K562 (cell line): Measurements from ENCODE around the gene ERAS. TPM values are rescaled to one million over a fixed set of nuclear protein-coding genes. Genes with fewer than 3 reads are reported as not detected.

Experiments used
- DACH1 ChIP-seq: fragments of 450-650 bp; IDR thresholded peaks from 2 replicates; pipeline ENCODE4 v1.6.1; 2018; ENCODE audit not compliant: partially characterized antibody
- DIDO1 ChIP-seq: fragments of 450-650 bp; IDR thresholded peaks from 2 replicates; pipeline ENCODE4 v1.6.1; 2016; ENCODE audit warnings: low read depth, missing biosample characterization, missing genetic modification characterization
- ELF4 ChIP-seq: fragments of 450-650 bp; formaldehyde crosslinking; IDR thresholded peaks from 2 replicates; pipeline ENCODE4 v1.4.0; 2022; ENCODE audit warnings: missing genetic modification characterization
- HIVEP1 ChIP-seq: fragments of 250-450 bp; sonication (Bioruptor Pico); IDR thresholded peaks from 2 replicates; pipeline ENCODE4 v1.4.0; 2020; ENCODE audit warnings: mild to moderate bottlenecking
- MECOM ChIP-seq: fragments of 250-450 bp; sonication (Bioruptor Pico); IDR thresholded peaks from 2 replicates; pipeline ENCODE4 v1.8.0; 2022; ENCODE audit warnings: inconsistent platforms
- MXI1 ChIP-seq: IDR thresholded peaks from 2 replicates; pipeline ENCODE4 v1.6.1; 2011; ENCODE audit warnings: low read depth, mild to moderate bottlenecking, improper control_type of control experiment, low read length
- NR2C2 ChIP-seq, 2 experiments: fragments of 200-800 bp in 1 of 2; sonication (Bioruptor generic) in 1 of 2; sonication (generic) in 1 of 2; formaldehyde crosslinking in 1 of 2; IDR thresholded peaks; 2 replicates each; pipeline versions ENCODE4 v1.6.1 to v1.8.0; 2016 to 2022; ENCODE audit warnings: mild to moderate bottlenecking in 1 of 2, missing compliant biosample characterization in 1 of 2, missing genetic modification characterization in 1 of 2, missing genetic modification reagents in 1 of 2
- PHF20 ChIP-seq: fragments of 450-650 bp; IDR thresholded peaks from 2 replicates; pipeline ENCODE4 v1.6.1; 2018; ENCODE audit not compliant: partially characterized antibody
- PTBP1 ChIP-seq: fragments of 200-400 bp; formaldehyde crosslinking; IDR thresholded peaks from 2 replicates; pipeline ENCODE4 v1.6.1; 2017; ENCODE audit warnings: low read depth, low read length
- STAT5B ChIP-seq: fragments of 250-450 bp; sonication (Bioruptor Pico); IDR thresholded peaks from 2 replicates; pipeline ENCODE4 v1.8.0; 2021; ENCODE audit warnings: mild to moderate bottlenecking, inconsistent platforms
- TAL1 ChIP-seq: fragments of 450-650 bp; IDR thresholded peaks from 2 replicates; pipeline ENCODE4 v1.6.1; 2016; ENCODE audit warnings: mild to moderate bottlenecking
- TFE3 ChIP-seq: fragments of 450-650 bp; formaldehyde crosslinking; IDR thresholded peaks from 2 replicates; pipeline ENCODE4 v1.4.0; 2020; ENCODE audit warnings: mild to moderate bottlenecking, mixed read lengths
- TRIM24 ChIP-seq, 2 experiments: fragments of 450-650 bp; IDR thresholded peaks; 2 replicates each; pipeline ENCODE4 v1.6.1; 2016
- ZNF12 ChIP-seq: sonication (generic); formaldehyde crosslinking; IDR thresholded peaks from 2 replicates; pipeline ENCODE4 v1.4.0; 2020; ENCODE audit warnings: mild to moderate bottlenecking, missing genetic modification reagents
- ZNF143 ChIP-seq: sonication (generic); formaldehyde crosslinking; IDR thresholded peaks from 2 replicates; pipeline ENCODE4 v1.9.0; 2022; ENCODE audit warnings: mild to moderate bottlenecking, missing genetic modification reagents
- ZNF165 ChIP-seq: fragments of 250-450 bp; sonication (Bioruptor Pico); IDR thresholded peaks from 2 replicates; pipeline ENCODE4 v1.4.0; 2020; ENCODE audit warnings: borderline replicate concordance
- ZNF583 ChIP-seq: fragments of 250-450 bp; sonication (Bioruptor Pico); IDR thresholded peaks from 2 replicates; pipeline ENCODE4 v1.4.0; 2020
- polyA plus RNA-seq, 8 experiments: library from polyadenylated mRNA; depleted of rRNA in 4 of 8; stranded (reverse) in 5 of 8; unstranded in 3 of 8; fragments of >200 nt; fragmentation: Nextera tagmentation in 2 of 8; fragmentation: Illumina TruSeq in 1 of 8; extraction: Ambion mirVana in 2 of 8; extraction: Trizol in 1 of 8; gene quantifications; 2 replicates each; pipeline versions ENCODE4 v1.2.1 to v1.2.3, GENCODE V29; 2011 to 2014; ENCODE audit warnings: inconsistent platforms in 1 of 8, missing spikeins in 1 of 8
- total RNA-seq, 7 experiments: library from RNA; depleted of rRNA in 6 of 7; stranded (reverse); fragments of >200 nt in 6 of 7; fragmentation: Illumina TruSeq in 2 of 7; extraction: Trizol in 2 of 7; gene quantifications; 2 replicates each; pipeline versions ENCODE4 v1.2.1 to v1.2.3, GENCODE V29; 2011 to 2021; ENCODE audit warnings: low replicate concordance in 1 of 7
- TF ChIP-seq, protein P1 (sequence below): fragments of 200-800 bp; sonication (Bioruptor generic); IDR thresholded peaks from 2 replicates; pipeline ENCODE4 v1.6.1; 2017; ENCODE audit warnings: missing genetic modification characterization, missing compliant biosample characterization
- TF ChIP-seq, protein P2 (sequence below), 2 experiments: fragments of 200-800 bp in 1 of 2; sonication (Bioruptor generic) in 1 of 2; sonication (generic) in 1 of 2; formaldehyde crosslinking in 1 of 2; IDR thresholded peaks in 1 of 2; conservative IDR thresholded peaks in 1 of 2; 2 replicates each; pipeline versions ENCODE4 v1.5.0 to v1.6.1; 2016 to 2020; ENCODE audit warnings: missing compliant biosample characterization in 1 of 2, missing genetic modification characterization in 1 of 2, missing genetic modification reagents in 1 of 2
- TF ChIP-seq, protein P3 (sequence below): fragments of 450-650 bp; formaldehyde crosslinking; IDR thresholded peaks from 2 replicates; pipeline ENCODE4 v1.4.0; 2020; ENCODE audit warnings: mild to moderate bottlenecking, moderate library complexity
- TF ChIP-seq, protein P4 (sequence below): sonication (generic); formaldehyde crosslinking; IDR thresholded peaks from 2 replicates; pipeline ENCODE4 v1.8.1; 2023; ENCODE audit warnings: mild to moderate bottlenecking, missing genetic modification reagents

The ERAS gene
- total and polyA plus RNA-seq, 9 of the 15 experiments (the other 6 are each of a cell fraction or from before 2014, with no cell fraction given) = 0.07 to 0.12 TPM; not detected in 7

DNA sequence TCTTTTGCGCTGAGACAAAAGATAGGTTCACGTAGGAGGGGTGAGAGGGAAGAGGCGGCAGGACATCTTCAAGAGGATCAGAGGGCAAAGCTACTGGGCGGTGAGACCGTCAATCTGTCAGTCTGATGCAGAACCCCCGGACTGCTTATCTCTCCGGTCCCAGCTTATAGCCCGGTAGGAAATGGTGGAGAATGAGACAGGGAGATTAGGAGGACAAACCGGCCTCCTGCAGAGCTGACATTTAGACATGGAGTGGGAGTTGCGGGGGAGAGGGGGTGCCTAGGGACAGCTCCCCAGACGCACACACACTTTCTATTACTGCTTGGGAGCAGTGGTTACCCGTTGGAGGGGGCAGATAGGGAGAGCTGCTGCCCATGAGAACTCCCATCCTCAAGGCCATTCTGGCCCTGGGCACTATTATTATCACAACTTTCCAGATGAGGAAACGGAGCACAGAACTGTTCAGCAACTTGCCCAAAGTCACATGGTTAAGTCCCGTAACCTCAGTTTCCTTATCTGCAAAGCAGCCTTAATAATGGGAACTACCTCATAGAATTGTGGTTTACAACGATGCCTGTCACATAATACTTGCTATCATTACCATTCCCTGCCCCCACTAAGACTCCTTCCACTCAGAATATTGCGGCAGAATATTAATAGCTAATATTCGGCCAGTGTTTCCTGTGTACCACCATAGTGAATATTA, 25.6 kb upstream of the ERAS start (continued):
- TF ChIP-seq ZNF143 (CRISPR knock-in tag) (no peak), PTBP1 (peak; percentile 35; the same call in 1 of the 2 replicates), ZNF12 (CRISPR knock-in tag) (no peak), DACH1 (peak; percentile 30), HIVEP1 (no peak), MECOM (peak; percentile 94), ZNF583 (CRISPR knock-in tag) (no peak), DIDO1 (tag) (no peak), NR2C2 (CRISPR knock-in tag; IDR thresholded peaks at IDR 0.05) (no peak), NR2C2 (tag; IDR thresholded peaks at IDR 0.05) (peak; percentile 77), ELF4 (CRISPR knock-in tag) (peak; percentile 44; the same call in 1 of the 2 replicates), STAT5B (no peak), TAL1 (peak; percentile 98), MXI1 (peak; percentile 63), TFE3 (CRISPR knock-in tag) (peak; percentile 54), ZNF165 (CRISPR knock-in tag) (no peak), TRIM24 (IDR thresholded peaks at IDR 0.05) (peak; percentile 90 to 94), PHF20 (no peak)
- TF ChIP-seq, protein P1, sequence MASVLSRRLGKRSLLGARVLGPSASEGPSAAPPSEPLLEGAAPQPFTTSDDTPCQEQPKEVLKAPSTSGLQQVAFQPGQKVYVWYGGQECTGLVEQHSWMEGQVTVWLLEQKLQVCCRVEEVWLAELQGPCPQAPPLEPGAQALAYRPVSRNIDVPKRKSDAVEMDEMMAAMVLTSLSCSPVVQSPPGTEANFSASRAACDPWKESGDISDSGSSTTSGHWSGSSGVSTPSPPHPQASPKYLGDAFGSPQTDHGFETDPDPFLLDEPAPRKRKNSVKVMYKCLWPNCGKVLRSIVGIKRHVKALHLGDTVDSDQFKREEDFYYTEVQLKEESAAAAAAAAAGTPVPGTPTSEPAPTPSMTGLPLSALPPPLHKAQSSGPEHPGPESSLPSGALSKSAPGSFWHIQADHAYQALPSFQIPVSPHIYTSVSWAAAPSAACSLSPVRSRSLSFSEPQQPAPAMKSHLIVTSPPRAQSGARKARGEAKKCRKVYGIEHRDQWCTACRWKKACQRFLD = peak; percentile 96
- TF ChIP-seq, protein P2, sequence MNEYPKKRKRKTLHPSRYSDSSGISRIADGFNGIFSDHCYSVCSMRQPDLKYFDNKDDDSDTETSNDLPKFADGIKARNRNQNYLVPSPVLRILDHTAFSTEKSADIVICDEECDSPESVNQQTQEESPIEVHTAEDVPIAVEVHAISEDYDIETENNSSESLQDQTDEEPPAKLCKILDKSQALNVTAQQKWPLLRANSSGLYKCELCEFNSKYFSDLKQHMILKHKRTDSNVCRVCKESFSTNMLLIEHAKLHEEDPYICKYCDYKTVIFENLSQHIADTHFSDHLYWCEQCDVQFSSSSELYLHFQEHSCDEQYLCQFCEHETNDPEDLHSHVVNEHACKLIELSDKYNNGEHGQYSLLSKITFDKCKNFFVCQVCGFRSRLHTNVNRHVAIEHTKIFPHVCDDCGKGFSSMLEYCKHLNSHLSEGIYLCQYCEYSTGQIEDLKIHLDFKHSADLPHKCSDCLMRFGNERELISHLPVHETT (CRISPR knock-in tag; conservative IDR thresholded peaks at IDR 0.05 in 1 of 2, IDR thresholded peaks at IDR 0.05 in 1 of 2) = peak in 1 of 2 experiments; percentile 97; a peak in 2 of 4 replicates
- TF ChIP-seq, protein P3, sequence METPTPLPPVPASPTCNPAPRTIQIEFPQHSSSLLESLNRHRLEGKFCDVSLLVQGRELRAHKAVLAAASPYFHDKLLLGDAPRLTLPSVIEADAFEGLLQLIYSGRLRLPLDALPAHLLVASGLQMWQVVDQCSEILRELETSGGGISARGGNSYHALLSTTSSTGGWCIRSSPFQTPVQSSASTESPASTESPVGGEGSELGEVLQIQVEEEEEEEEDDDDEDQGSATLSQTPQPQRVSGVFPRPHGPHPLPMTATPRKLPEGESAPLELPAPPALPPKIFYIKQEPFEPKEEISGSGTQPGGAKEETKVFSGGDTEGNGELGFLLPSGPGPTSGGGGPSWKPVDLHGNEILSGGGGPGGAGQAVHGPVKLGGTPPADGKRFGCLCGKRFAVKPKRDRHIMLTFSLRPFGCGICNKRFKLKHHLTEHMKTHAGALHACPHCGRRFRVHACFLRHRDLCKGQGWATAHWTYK (CRISPR knock-in tag) = peak; percentile 20; the same call in 1 of the 2 replicates
- TF ChIP-seq, protein P4, sequence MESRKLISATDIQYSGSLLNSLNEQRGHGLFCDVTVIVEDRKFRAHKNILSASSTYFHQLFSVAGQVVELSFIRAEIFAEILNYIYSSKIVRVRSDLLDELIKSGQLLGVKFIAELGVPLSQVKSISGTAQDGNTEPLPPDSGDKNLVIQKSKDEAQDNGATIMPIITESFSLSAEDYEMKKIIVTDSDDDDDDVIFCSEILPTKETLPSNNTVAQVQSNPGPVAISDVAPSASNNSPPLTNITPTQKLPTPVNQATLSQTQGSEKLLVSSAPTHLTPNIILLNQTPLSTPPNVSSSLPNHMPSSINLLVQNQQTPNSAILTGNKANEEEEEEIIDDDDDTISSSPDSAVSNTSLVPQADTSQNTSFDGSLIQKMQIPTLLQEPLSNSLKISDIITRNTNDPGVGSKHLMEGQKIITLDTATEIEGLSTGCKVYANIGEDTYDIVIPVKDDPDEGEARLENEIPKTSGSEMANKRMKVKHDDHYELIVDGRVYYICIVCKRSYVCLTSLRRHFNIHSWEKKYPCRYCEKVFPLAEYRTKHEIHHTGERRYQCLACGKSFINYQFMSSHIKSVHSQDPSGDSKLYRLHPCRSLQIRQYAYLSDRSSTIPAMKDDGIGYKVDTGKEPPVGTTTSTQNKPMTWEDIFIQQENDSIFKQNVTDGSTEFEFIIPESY (CRISPR knock-in tag) = peak; percentile 64
